ENCODE data around the gene PDCD4.

- TF ChIP-seq CTCF (conservative IDR thresholded peaks at IDR 0.05; ENCODE audit: low read length): no peak
- no peak for TF ChIP-seq EZH2phosphoT487 (IDR thresholded peaks at IDR 0.05; ENCODE audit: borderline replicate concordance, low read depth, low read length)
Observed at GRCh38 chr10:110862961-110863360, 8.8 kb upstream of the PDCD4 start.
